HepG2 (cell line): Measurements from ENCODE around the gene CARMIL1. TPM values are rescaled to one million over a fixed set of nuclear protein-coding genes. Genes with fewer than 3 reads are reported as not detected.

ENCODE experiments used
- BCL6 ChIP-seq: IDR thresholded peaks from 2 replicates; pipeline ENCODE4 v1.6.1; 2016; ENCODE audit warnings: missing genetic modification reagents, missing compliant biosample characterization
- MTA1 ChIP-seq: sonication (generic); formaldehyde crosslinking; IDR thresholded peaks from 2 replicates; pipeline ENCODE4 v1.4.0; 2020; ENCODE audit warnings: missing genetic modification reagents, mild to moderate bottlenecking, borderline replicate concordance
- NR2F6 ChIP-seq, 2 experiments: IDR thresholded peaks; 2 replicates each; pipeline ENCODE4 v1.6.1; 2016; ENCODE audit warnings: antibody characterized with exemption in 1 of 2, mild to moderate bottlenecking in 1 of 2
- POLR2G ChIP-seq: fragments of 200-400 bp; formaldehyde crosslinking; IDR thresholded peaks from 2 replicates; pipeline ENCODE4 v1.6.1; 2018; ENCODE audit warnings: mild to moderate bottlenecking, low read depth, low read length, moderate library complexity
- TEAD2 ChIP-seq: sonication (generic); formaldehyde crosslinking; IDR thresholded peaks from 2 replicates; pipeline ENCODE4 v1.9.0; 2021; ENCODE audit warnings: missing genetic modification reagents
- U2AF1 ChIP-seq: fragments of 200-400 bp; formaldehyde crosslinking; optimal IDR thresholded peaks from 2 replicates; pipeline ENCODE3; 2017; ENCODE audit warnings: mild to moderate bottlenecking, low read depth, low read length
- XRCC5 ChIP-seq: fragments of 200-400 bp; formaldehyde crosslinking; optimal IDR thresholded peaks from 2 replicates; pipeline ENCODE3; 2017; ENCODE audit warnings: mild to moderate bottlenecking, low read length
- ZNF33A ChIP-seq: sonication (generic); formaldehyde crosslinking; IDR thresholded peaks from 2 replicates; pipeline ENCODE4 v1.5.1; 2020; ENCODE audit warnings: missing genetic modification reagents, mild to moderate bottlenecking, moderate library complexity, borderline replicate concordance
- ZNF569 ChIP-seq: sonication (generic); formaldehyde crosslinking; IDR thresholded peaks from 2 replicates; pipeline ENCODE4 v1.5.0; 2020; ENCODE audit warnings: mild to moderate bottlenecking, missing genetic modification reagents, moderate library complexity, borderline replicate concordance
- ZNF703 ChIP-seq: sonication (generic); formaldehyde crosslinking; IDR thresholded peaks from 2 replicates; pipeline ENCODE4 v1.5.1; 2020; ENCODE audit warnings: missing genetic modification reagents, mild to moderate bottlenecking, moderate library complexity, borderline replicate concordance
- ZNF841 ChIP-seq: sonication (generic); formaldehyde crosslinking; IDR thresholded peaks from 2 replicates; pipeline ENCODE4 v1.8.1; 2023; ENCODE audit warnings: missing genetic modification reagents, borderline replicate concordance
- polyA plus RNA-seq, 8 experiments: library from polyadenylated mRNA; depleted of rRNA in 3 of 8; stranded (reverse) in 7 of 8; unstranded in 1 of 8; fragments of >200 nt; fragmentation: Illumina TruSeq in 4 of 8; extraction: Trizol in 4 of 8; gene quantifications; 2 replicates each; pipeline versions ENCODE4 v1.2.1 to v1.2.3, GENCODE V29; 2011 to 2016; ENCODE audit warnings: low read depth in 4 of 8, missing spikeins in 1 of 8, mixed read lengths in 1 of 8; ENCODE audit not compliant: insufficient read depth in 1 of 8
- total RNA-seq, 5 experiments: library from RNA; depleted of rRNA; stranded (reverse); fragments of >200 nt; fragmentation: Illumina TruSeq; extraction: Trizol; gene quantifications; 2 replicates each; pipeline ENCODE4 v1.2.3, GENCODE V29; 2016; ENCODE audit warnings: low read depth in 1 of 5
- TF ChIP-seq, protein P1 (sequence below): IDR thresholded peaks from 2 replicates; pipeline ENCODE4 v1.6.1; 2012; ENCODE audit warnings: inconsistent platforms
- TF ChIP-seq, protein P2 (sequence below): sonication (generic); formaldehyde crosslinking; IDR thresholded peaks from 2 replicates; pipeline ENCODE4 v1.8.1; 2022; ENCODE audit warnings: mild to moderate bottlenecking, missing genetic modification reagents
- TF ChIP-seq, protein P3 (sequence below): sonication (generic); formaldehyde crosslinking; IDR thresholded peaks from 2 replicates; pipeline ENCODE4 v1.4.0; 2020; ENCODE audit warnings: missing genetic modification reagents, borderline replicate concordance
- TF ChIP-seq, protein P4 (sequence below): sonication (generic); formaldehyde crosslinking; IDR thresholded peaks from 2 replicates; pipeline ENCODE4 v1.8.0; 2022; ENCODE audit warnings: mild to moderate bottlenecking, missing genetic modification reagents; ENCODE audit not compliant: insufficient replicate concordance
- TF ChIP-seq, protein P5 (sequence below): IDR thresholded peaks from 2 replicates; pipeline ENCODE4 v1.6.1; 2016; ENCODE audit warnings: low read depth, borderline replicate concordance

The CARMIL1 gene
- total and polyA plus RNA-seq, 2 of the 13 experiments (the other 11 are each of a cell fraction or from before 2014, with no cell fraction given): 1.8 to 2.6 TPM

DNA sequence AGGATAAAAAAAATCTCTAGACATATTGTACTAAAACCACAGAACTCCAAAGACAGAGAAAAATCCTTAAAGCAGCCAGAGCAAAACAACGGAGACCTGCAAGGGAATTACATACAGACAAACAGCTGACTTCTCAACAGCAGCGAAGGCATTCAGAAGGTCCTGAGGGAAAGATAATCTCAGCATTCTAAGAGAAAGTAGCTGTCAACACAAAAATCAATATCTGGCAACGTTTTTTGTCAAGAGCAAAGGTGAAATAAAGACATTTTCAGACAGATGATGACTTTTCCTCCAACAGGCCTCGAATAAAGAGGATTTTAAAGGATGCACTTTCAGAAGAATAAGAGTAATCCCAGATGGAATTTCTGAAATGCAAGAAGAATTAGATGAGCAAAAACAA is 366.7 kb downstream of the CARMIL1 start (continued):
- TF ChIP-seq NR2F6 (IDR thresholded peaks at IDR 0.05) (peak; percentile 44; the same call in 1 of the 2 replicates), NR2F6 (CRISPR knock-in tag; IDR thresholded peaks at IDR 0.05) (no peak), U2AF1 (no peak), BCL6 (CRISPR knock-in tag) (peak; percentile 78), MTA1 (CRISPR knock-in tag) (no peak), ZNF569 (CRISPR knock-in tag) (no peak), POLR2G (no peak), ZNF841 (CRISPR knock-in tag) (no peak), XRCC5 (no peak), ZNF703 (CRISPR knock-in tag) (no peak), ZNF33A (CRISPR knock-in tag) (no peak), TEAD2 (CRISPR knock-in tag) (no peak)
- TF ChIP-seq, protein P1, sequence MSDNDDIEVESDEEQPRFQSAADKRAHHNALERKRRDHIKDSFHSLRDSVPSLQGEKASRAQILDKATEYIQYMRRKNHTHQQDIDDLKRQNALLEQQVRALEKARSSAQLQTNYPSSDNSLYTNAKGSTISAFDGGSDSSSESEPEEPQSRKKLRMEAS: peak; percentile 24; the same call in 1 of the 2 replicates
- TF ChIP-seq, protein P2, sequence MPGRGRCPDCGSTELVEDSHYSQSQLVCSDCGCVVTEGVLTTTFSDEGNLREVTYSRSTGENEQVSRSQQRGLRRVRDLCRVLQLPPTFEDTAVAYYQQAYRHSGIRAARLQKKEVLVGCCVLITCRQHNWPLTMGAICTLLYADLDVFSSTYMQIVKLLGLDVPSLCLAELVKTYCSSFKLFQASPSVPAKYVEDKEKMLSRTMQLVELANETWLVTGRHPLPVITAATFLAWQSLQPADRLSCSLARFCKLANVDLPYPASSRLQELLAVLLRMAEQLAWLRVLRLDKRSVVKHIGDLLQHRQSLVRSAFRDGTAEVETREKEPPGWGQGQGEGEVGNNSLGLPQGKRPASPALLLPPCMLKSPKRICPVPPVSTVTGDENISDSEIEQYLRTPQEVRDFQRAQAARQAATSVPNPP (CRISPR knock-in tag): no peak
- TF ChIP-seq, protein P3, sequence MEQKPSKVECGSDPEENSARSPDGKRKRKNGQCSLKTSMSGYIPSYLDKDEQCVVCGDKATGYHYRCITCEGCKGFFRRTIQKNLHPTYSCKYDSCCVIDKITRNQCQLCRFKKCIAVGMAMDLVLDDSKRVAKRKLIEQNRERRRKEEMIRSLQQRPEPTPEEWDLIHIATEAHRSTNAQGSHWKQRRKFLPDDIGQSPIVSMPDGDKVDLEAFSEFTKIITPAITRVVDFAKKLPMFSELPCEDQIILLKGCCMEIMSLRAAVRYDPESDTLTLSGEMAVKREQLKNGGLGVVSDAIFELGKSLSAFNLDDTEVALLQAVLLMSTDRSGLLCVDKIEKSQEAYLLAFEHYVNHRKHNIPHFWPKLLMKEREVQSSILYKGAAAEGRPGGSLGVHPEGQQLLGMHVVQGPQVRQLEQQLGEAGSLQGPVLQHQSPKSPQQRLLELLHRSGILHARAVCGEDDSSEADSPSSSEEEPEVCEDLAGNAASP (CRISPR knock-in tag): 0 out of 2 replicates have a peak, but pooled peaks have one; percentile 36
- TF ChIP-seq, protein P4, sequence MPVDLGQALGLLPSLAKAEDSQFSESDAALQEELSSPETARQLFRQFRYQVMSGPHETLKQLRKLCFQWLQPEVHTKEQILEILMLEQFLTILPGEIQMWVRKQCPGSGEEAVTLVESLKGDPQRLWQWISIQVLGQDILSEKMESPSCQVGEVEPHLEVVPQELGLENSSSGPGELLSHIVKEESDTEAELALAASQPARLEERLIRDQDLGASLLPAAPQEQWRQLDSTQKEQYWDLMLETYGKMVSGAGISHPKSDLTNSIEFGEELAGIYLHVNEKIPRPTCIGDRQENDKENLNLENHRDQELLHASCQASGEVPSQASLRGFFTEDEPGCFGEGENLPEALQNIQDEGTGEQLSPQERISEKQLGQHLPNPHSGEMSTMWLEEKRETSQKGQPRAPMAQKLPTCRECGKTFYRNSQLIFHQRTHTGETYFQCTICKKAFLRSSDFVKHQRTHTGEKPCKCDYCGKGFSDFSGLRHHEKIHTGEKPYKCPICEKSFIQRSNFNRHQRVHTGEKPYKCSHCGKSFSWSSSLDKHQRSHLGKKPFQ: no peak
- TF ChIP-seq, protein P5, sequence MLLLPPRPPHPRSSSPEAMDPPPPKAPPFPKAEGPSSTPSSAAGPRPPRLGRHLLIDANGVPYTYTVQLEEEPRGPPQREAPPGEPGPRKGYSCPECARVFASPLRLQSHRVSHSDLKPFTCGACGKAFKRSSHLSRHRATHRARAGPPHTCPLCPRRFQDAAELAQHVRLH (CRISPR knock-in tag): no peak
- TF ChIP-seq, all 625 proteins: peak for 53
